SK-N-SH (cell line): ENCODE data around the gene DTX1. TPM values are rescaled to one million over a fixed set of nuclear protein-coding genes. Genes with fewer than 3 reads are reported as not detected.

ENCODE experiments used
- CTCF ChIA-PET: fragments of 300-600, 350-600 bp; formaldehyde crosslinking; extraction: SDS; loops from one replicate; lab custom pipeline; 2021; lab: Yijun Ruan, JAX
- POLR2A ChIA-PET: fragments of 350-600 bp; sonication (Branson Sonifier 250); formaldehyde crosslinking; extraction: SDS; loops from one replicate; lab custom pipeline; 2020; ENCODE audit warnings: antibody characterized with exemption, inconsistent platforms; lab: Yijun Ruan, JAX
- DNase-seq: peaks from one replicate; pipeline ENCODE4 v3.0.0; 2012
- H2AFZ ChIP-seq: fragments of 200-600 bp; sonication (generic); 2 replicates; pipeline ENCODE4 v1.8.1; 2016; ENCODE audit warnings: antibody characterized with exemption, mild to moderate bottlenecking, low read depth
- H3F3A ChIP-seq: fragments of 200-600 bp; sonication (generic); replicated peaks from 2 replicates; pipeline ENCODE3; 2016; ENCODE audit warnings: antibody characterized with exemption, mild to moderate bottlenecking; ENCODE audit not compliant: insufficient read depth
- H3K27ac ChIP-seq, 2 experiments: fragments of 200-500 bp in 1 of 2; fragments of 200-600 bp in 1 of 2; sonication (Bioruptor generic) in 1 of 2; sonication (generic), shearing (Covaris generic) in 1 of 2; 2 replicates each; pipeline versions ENCODE4 v1.5.1 to v1.6.1; 2014 to 2016; ENCODE audit warnings: low read depth in 2 of 2, inconsistent platforms in 1 of 2, low read length in 1 of 2, mild to moderate bottlenecking in 1 of 2, mixed read lengths in 1 of 2
- H3K27me3 ChIP-seq: fragments of 200-600 bp; sonication (generic), shearing (Covaris generic); 2 replicates; pipeline ENCODE4 v1.6.1; 2016; ENCODE audit warnings: mixed run types; ENCODE audit not compliant: insufficient read depth
- H3K36me3 ChIP-seq, 2 experiments: fragments of 200-500 bp in 1 of 2; fragments of 200-600 bp in 1 of 2; sonication (Bioruptor generic) in 1 of 2; sonication (generic) in 1 of 2; replicated peaks in 1 of 2; 2 replicates each; pipeline versions ENCODE3 to v1.5.1; 2014 to 2016; ENCODE audit warnings: low read length in 1 of 2, mild to moderate bottlenecking in 1 of 2; ENCODE audit not compliant: insufficient read depth in 2 of 2, control insufficient read depth in 1 of 2
- H3K4me1 ChIP-seq, 2 experiments: fragments of 200-500 bp in 1 of 2; fragments of 200-600 bp in 1 of 2; sonication (Bioruptor generic) in 1 of 2; sonication (generic), shearing (Covaris generic) in 1 of 2; 2 replicates each; pipeline versions ENCODE4 v1.5.1 to v1.6.1; 2014 to 2016; ENCODE audit warnings: low read depth in 1 of 2, low read length in 1 of 2, mixed run types in 1 of 2; ENCODE audit not compliant: insufficient read depth in 2 of 2, control insufficient read depth in 1 of 2
- H3K4me2 ChIP-seq: fragments of 200-600 bp; sonication (generic), shearing (Covaris generic); 2 replicates; pipeline ENCODE4 v1.6.1; 2017; ENCODE audit warnings: mixed run types
- H3K4me3 ChIP-seq, 2 experiments: fragments of 200-500 bp in 1 of 2; fragments of 200-600 bp in 1 of 2; sonication (Bioruptor generic) in 1 of 2; sonication (generic), shearing (Covaris generic) in 1 of 2; 2 replicates each; pipeline versions ENCODE4 v1.5.1 to v1.8.1; 2014 to 2016; ENCODE audit warnings: low read depth in 2 of 2, inconsistent platforms in 1 of 2, low read length in 1 of 2, mild to moderate bottlenecking in 1 of 2, mixed read lengths in 1 of 2, moderate library complexity in 1 of 2
- H3K79me2 ChIP-seq: fragments of 200-600 bp; sonication (generic); 2 replicates; pipeline ENCODE4 v1.8.1; 2017; ENCODE audit warnings: mild to moderate bottlenecking; ENCODE audit not compliant: insufficient read depth
- H3K9ac ChIP-seq: fragments of 200-600 bp; sonication (generic); 2 replicates; pipeline ENCODE4 v1.6.1; 2017; ENCODE audit warnings: mixed run types
- H3K9me2 ChIP-seq: fragments of 200-600 bp; sonication (generic); 2 replicates; pipeline ENCODE4 v1.6.1; 2017; ENCODE audit warnings: mixed run types
- H3K9me3 ChIP-seq: fragments of 200-600 bp; sonication (generic); 2 replicates; pipeline ENCODE4 v1.6.1; 2017; ENCODE audit warnings: mixed run types, mild to moderate bottlenecking, moderate library complexity
- H4K20me1 ChIP-seq: fragments of 200-600 bp; sonication (generic); 2 replicates; pipeline ENCODE4 v1.6.1; 2017; ENCODE audit warnings: mild to moderate bottlenecking, mixed run types; ENCODE audit not compliant: insufficient read depth
- GABPA ChIP-seq: IDR thresholded peaks from 2 replicates; pipeline ENCODE4 v1.4.0; 2012; ENCODE audit warnings: low read depth, mild to moderate bottlenecking
- MAX ChIP-seq: IDR thresholded peaks from 2 replicates; pipeline ENCODE4 v1.4.0; 2012; ENCODE audit warnings: low read depth
- MEF2A ChIP-seq: IDR thresholded peaks from 2 replicates; pipeline ENCODE4 v1.4.0; 2012; ENCODE audit warnings: low read depth, borderline replicate concordance
- MXI1 ChIP-seq: IDR thresholded peaks from 2 replicates; pipeline ENCODE4 v1.6.1; 2012; ENCODE audit warnings: mild to moderate bottlenecking, low read depth, low read length, improper control_type of control experiment
- PBX3 ChIP-seq: IDR thresholded peaks from 2 replicates; pipeline ENCODE4; 2012
- RAD21 ChIP-seq: IDR thresholded peaks from 2 replicates; pipeline ENCODE4 v1.6.1; 2012; ENCODE audit warnings: mild to moderate bottlenecking, low read length
- RFX5 ChIP-seq: IDR thresholded peaks from 2 replicates; pipeline ENCODE4 v1.6.1; 2012; ENCODE audit warnings: mild to moderate bottlenecking, improper control_type of control experiment, low read length
- SMC3 ChIP-seq: IDR thresholded peaks from 2 replicates; pipeline ENCODE4 v1.6.1; 2012; ENCODE audit warnings: low read depth, low read length, improper control_type of control experiment
- TCF12 ChIP-seq: IDR thresholded peaks from 2 replicates; pipeline ENCODE4 v1.4.0; 2012
- USF1 ChIP-seq: IDR thresholded peaks from 2 replicates; pipeline ENCODE4 v1.4.0; 2012; ENCODE audit warnings: low read depth, borderline replicate concordance
- USF2 ChIP-seq: fragments of 150-350 bp; IDR thresholded peaks from 2 replicates; pipeline ENCODE4 v1.6.1; 2017; ENCODE audit warnings: antibody characterized with exemption, low read length, low read depth, borderline replicate concordance
- ZBTB33 ChIP-seq: IDR thresholded peaks from 2 replicates; pipeline ENCODE4 v1.4.0; 2012; ENCODE audit warnings: low read depth, borderline replicate concordance
- WGBS: methylation state at CpG from one replicate; pipeline ENCODE4 v1.1.6; 2017; ENCODE audit warnings: low lambda C conversion rate; 5-methylcytosine and 5-hydroxymethylcytosine counted together
- polyA plus RNA-seq, 3 experiments: library from polyadenylated mRNA; depleted of rRNA; stranded (reverse); fragments of >200 nt; gene quantifications; 2 replicates each; pipeline ENCODE4 v1.2.3, GENCODE V29; 2012

The DTX1 gene
- polyA plus RNA-seq, 1 of the 3 experiments (the other 2 are of a cell fraction) = 0.72 TPM

GRCh38 chr12:113103756-113104450 lies 47.4 kb downstream of the DTX1 start:
- peak overlapping the region in 1 of 2 experiments; percentile 6; a peak in 1 of 4 replicates for H3K4me3 ChIP-seq
- no peaks in the 10 kb centered on the region for H3K79me2 ChIP-seq
- H3K27me3 ChIP-seq = no peaks in the 10 kb centered on the region
- no peaks in the 10 kb centered on the region for H3F3A ChIP-seq
- no peaks in the 10 kb centered on the region for H3K9me2 ChIP-seq
- TF ChIP-seq TCF12 (no peak), MXI1 (no peak), MEF2A (no peak), RFX5 (no peak), PBX3 (0 out of 2 replicates have a peak, but pooled peaks have one; percentile 23), USF1 (peak; percentile 44; the same call in 1 of the 2 replicates)
- DNase-seq = peak; percentile 70
- H3K9me3 ChIP-seq = no peaks in the 10 kb centered on the region
- no peaks in the 10 kb centered on the region for H3K36me3 ChIP-seq
- H2AFZ ChIP-seq = no peak overlapping the region
- H4K20me1 ChIP-seq = no peaks in the 10 kb centered on the region
- POLR2A ChIA-PET = interaction anchor here (0.6 to 1.2 kb wide), 3 partner anchors 60 to 72 kb away, joined by 3 to 4 read pairs (median 3); no protein-coding TSS in a partner anchor
- H3K4me1 ChIP-seq = peaks cover 0 to 2% of the 10 kb centered on the region in 2 experiments; a peak in 1 of 4 replicates
- H3K27ac ChIP-seq = no peak overlapping the region
- CTCF ChIA-PET = interaction anchor here (0.8 to 2.3 kb wide), 4 partner anchors 27 to 70 kb away, joined by 3 to 9 read pairs (median 6); no protein-coding TSS in a partner anchor
- whole genome bisulfite sequencing = 24% methylated on average over 23 of the region's 43 CpGs
- no peak overlapping the region for H3K4me2 ChIP-seq
- H3K9ac ChIP-seq = no peak overlapping the region

- 80% methylated on average over 13 of the region's 13 CpGs for WGBS
- Histone ChIP-seq H3K9me2 (no peaks in the 10 kb centered on the region), H3F3A (no peaks in the 10 kb centered on the region), H3K27me3 (no peaks in the 10 kb centered on the region), H3K9me3 (no peaks in the 10 kb centered on the region), H4K20me1 (no peaks in the 10 kb centered on the region), H3K79me2 (no peaks in the 10 kb centered on the region), H3K4me1 (peaks cover 0 to 2% of the 10 kb centered on the region in 2 experiments; a peak in 1 of 4 replicates), H2AFZ (no peak overlapping the region), H3K4me2 (no peak overlapping the region), H3K4me3 (no peak overlapping the region), H3K36me3 (no peaks in the 10 kb centered on the region), H3K27ac (no peak overlapping the region), H3K9ac (no peak overlapping the region)
- DNase-seq = peak; percentile 22
- ChIA-PET CTCF (interaction anchor here (0.8 to 2.3 kb wide), 3 partner anchors 26 to 69 kb away, joined by 3 to 9 read pairs (median 7); no protein-coding TSS in a partner anchor), POLR2A (no interaction called here)
- TF ChIP-seq SMC3 (no peak), GABPA (no peak), ZBTB33 (no peak), USF2 (no peak), MAX (no peak), RAD21 (no peak)
Measured at GRCh38 chr12:113104953-113105510, 48.5 kb downstream of the DTX1 start.
